ENCODE data around the gene IRF9.

The IRF9 gene

GRCh38 chr14:24149302-24149969 lies 11.6 kb upstream of the IRF9 start:
- no peak for DNase-seq (ENCODE audit: low spot score)

- DNase-seq (ENCODE audit: low spot score): no peak
These were observed 11.0 kb upstream of the IRF9 start for GRCh38 chr14:24150061-24150460.

GRCh38 chr14:24150567-24150966 lies 10.5 kb upstream of the IRF9 start:
- DNase-seq (ENCODE audit: low spot score): no peak

- no peak for DNase-seq (ENCODE audit: low spot score)
These were observed 10.1 kb upstream of the IRF9 start for GRCh38 chr14:24150993-24151392.

- DNase-seq (ENCODE audit: low spot score): no peak
These were observed 9.5 kb upstream of the IRF9 start for GRCh38 chr14:24151404-24152080.

GRCh38 chr14:24155100-24155499 lies 6.0 kb upstream of the IRF9 start:
- DNase-seq (ENCODE audit: low spot score): no peak

- no peak for DNase-seq (ENCODE audit: low spot score)
These were observed 4.2 kb upstream of the IRF9 start for GRCh38 chr14:24156840-24157239.

GRCh38 chr14:24157331-24157730 lies 3.7 kb upstream of the IRF9 start:
- no peak for DNase-seq (ENCODE audit: low spot score)

GRCh38 chr14:24159777-24160498 lies 1.1 kb upstream of the IRF9 start:
- DNase-seq (ENCODE audit: low spot score): no peak

GRCh38 chr14:24160499-24160849 lies 591 bp upstream of the IRF9 start:
- no peak for DNase-seq (ENCODE audit: low spot score)

GRCh38 chr14:24162093-24162492 lies 1.0 kb downstream of the IRF9 start:
- DNase-seq (ENCODE audit: low spot score): no peak

GRCh38 chr14:24164518-24164991 lies 3.5 kb downstream of the IRF9 start:
- DNase-seq (ENCODE audit: low spot score): no peak

GRCh38 chr14:24165785-24166184 lies 4.7 kb downstream of the IRF9 start:
- DNase-seq (ENCODE audit: low spot score): no peak

- no peak for DNase-seq (ENCODE audit: low spot score)
These were observed 6.5 kb downstream of the IRF9 start for GRCh38 chr14:24167469-24168114.

GRCh38 chr14:24171422-24172260 lies 10.6 kb downstream of the IRF9 start, which contains the start of gene REC8:
TSS of gene REC8 (plus strand) at chr14:24172080. CDS start at chr14:24172553, 473 bp downstream.
- DNase-seq (ENCODE audit: low spot score): peak; percentile 73

GRCh38 chr14:24172261-24172860 lies 11.3 kb downstream of the IRF9 start:
- no peak for DNase-seq (ENCODE audit: low spot score)

GRCh38 chr14:24172871-24173281 lies 11.8 kb downstream of the IRF9 start:
- no peak for DNase-seq (ENCODE audit: low spot score)

GRCh38 chr14:24176599-24176998 lies 15.5 kb downstream of the IRF9 start:
- no peak for DNase-seq (ENCODE audit: low spot score)

- no peak for DNase-seq (ENCODE audit: low spot score)
These were observed 16.2 kb downstream of the IRF9 start for GRCh38 chr14:24177041-24177825.

- DNase-seq (ENCODE audit: low spot score): no peak
These were observed 16.8 kb downstream of the IRF9 start for GRCh38 chr14:24177891-24178290.

All from kidney tubule cell (primary cell).